ENCODE measurements around the gene OR2AK2. TPM values are rescaled to one million over a fixed set of nuclear protein-coding genes. Genes with fewer than 3 reads are reported as not detected.

OR2AK2 gene
- total RNA-seq, 1 experiment from 2014 or later: not detected

DNA sequence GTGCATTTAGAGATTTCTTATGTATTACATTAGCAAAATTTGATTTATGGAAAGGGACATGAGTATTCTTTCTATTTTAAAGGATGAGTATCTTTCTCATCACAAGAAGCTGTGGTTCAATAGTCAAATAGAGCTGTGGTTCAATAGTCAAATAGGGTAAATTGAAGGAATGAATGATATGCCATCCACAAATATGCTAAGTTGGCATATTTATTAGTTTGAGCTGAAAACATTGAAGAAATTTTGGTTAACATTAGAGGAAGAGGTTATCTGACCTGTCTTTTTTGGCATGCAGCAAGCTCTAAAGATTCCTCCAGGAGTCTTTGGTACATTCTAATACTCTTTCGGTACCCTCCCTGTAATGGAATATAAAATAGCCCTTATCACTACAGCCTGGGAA is 11.6 kb upstream of the OR2AK2 start:
- ChIA-PET CTCF (no interaction called here), RAD21 (ENCODE audit: low non-redundant PET in 1 of 2, low total read pairs in 2 of 2, uncharacterized antibody in 2 of 2, unreplicated experiment in 2 of 2) (no interaction called here), POLR2A (no interaction called here)
- Histone ChIP-seq H2AFZ (ENCODE audit: low read depth, low read length, poor library complexity, severe bottlenecking) (no peak overlapping the region), H3K9ac (ENCODE audit: low read length) (no peak overlapping the region), H3K36me3 (ENCODE audit: control insufficient read depth in 1 of 2, insufficient read depth in 2 of 2, low read length in 2 of 2) (no peaks in the 10 kb centered on the region), H3K4me1 (ENCODE audit: control insufficient read depth in 1 of 2, insufficient read depth in 2 of 2, low read length in 2 of 2) (no peaks in the 10 kb centered on the region), H3K4me3 (replicated peaks in 1 of 2; ENCODE audit: low read depth in 1 of 2, low read length in 2 of 2) (no peak overlapping the region), H3K27me3 (ENCODE audit: insufficient read depth, low read length) (no peaks in the 10 kb centered on the region), H3K9me2 (ENCODE audit: insufficient read depth) (no peaks in the 10 kb centered on the region), H4K20me1 (ENCODE audit: insufficient read depth) (no peaks in the 10 kb centered on the region), H3K9me3 (ENCODE audit: control insufficient read depth in 1 of 2, insufficient read depth in 1 of 2, low read depth in 1 of 2, low read length in 2 of 2) (peaks cover 7 to 13% of the 10 kb centered on the region in 2 experiments; a peak in 2 of 4 replicates), H3K4me2 (ENCODE audit: low read length) (no peak overlapping the region), H3K27ac (ENCODE audit: low read depth, low read length) (no peak overlapping the region), H3K79me2 (ENCODE audit: insufficient read depth, low read length) (no peaks in the 10 kb centered on the region)
- DNase-seq (ENCODE audit: low read depth, low spot score) (no peak), ATAC-seq (no peak)
- TF ChIP-seq TCF7L2 (IDR thresholded peaks at IDR 0.05; ENCODE audit: borderline replicate concordance, extremely low read depth, insufficient read depth, insufficient read length): no peak
- TF ChIP-seq, protein P1, sequence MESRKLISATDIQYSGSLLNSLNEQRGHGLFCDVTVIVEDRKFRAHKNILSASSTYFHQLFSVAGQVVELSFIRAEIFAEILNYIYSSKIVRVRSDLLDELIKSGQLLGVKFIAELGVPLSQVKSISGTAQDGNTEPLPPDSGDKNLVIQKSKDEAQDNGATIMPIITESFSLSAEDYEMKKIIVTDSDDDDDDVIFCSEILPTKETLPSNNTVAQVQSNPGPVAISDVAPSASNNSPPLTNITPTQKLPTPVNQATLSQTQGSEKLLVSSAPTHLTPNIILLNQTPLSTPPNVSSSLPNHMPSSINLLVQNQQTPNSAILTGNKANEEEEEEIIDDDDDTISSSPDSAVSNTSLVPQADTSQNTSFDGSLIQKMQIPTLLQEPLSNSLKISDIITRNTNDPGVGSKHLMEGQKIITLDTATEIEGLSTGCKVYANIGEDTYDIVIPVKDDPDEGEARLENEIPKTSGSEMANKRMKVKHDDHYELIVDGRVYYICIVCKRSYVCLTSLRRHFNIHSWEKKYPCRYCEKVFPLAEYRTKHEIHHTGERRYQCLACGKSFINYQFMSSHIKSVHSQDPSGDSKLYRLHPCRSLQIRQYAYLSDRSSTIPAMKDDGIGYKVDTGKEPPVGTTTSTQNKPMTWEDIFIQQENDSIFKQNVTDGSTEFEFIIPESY (IDR thresholded peaks at IDR 0.05; ENCODE audit: extremely low read depth, insufficient replicate concordance, low read length): no peak
- no peak for TF ChIP-seq EZH2phosphoT487 (IDR thresholded peaks at IDR 0.05; ENCODE audit: borderline replicate concordance)
- no peak for TF ChIP-seq ZFX (IDR thresholded peaks at IDR 0.05)
- no peak for TF ChIP-seq JUND (IDR thresholded peaks at IDR 0.05)
- no peak for TF ChIP-seq CBX3 (IDR thresholded peaks at IDR 0.05; ENCODE audit: low read depth)
- no peak for TF ChIP-seq POLR2AphosphoS5 (IDR thresholded peaks at IDR 0.05; ENCODE audit: low read depth, low read length)
- TF ChIP-seq EZH2 (IDR thresholded peaks at IDR 0.05): no peak
- no peak for TF ChIP-seq POLR2A (IDR thresholded peaks at IDR 0.05; ENCODE audit: borderline replicate concordance, extremely low read depth, insufficient read depth, insufficient read length)
- TF ChIP-seq, protein P2, sequence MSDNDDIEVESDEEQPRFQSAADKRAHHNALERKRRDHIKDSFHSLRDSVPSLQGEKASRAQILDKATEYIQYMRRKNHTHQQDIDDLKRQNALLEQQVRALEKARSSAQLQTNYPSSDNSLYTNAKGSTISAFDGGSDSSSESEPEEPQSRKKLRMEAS (IDR thresholded peaks at IDR 0.05): no peak
- TF ChIP-seq SRF (IDR thresholded peaks at IDR 0.05; ENCODE audit: low read depth): no peak
- no peak for TF ChIP-seq SIN3A (IDR thresholded peaks at IDR 0.05; ENCODE audit: low read depth)
- no peak for TF ChIP-seq ELF1 (IDR thresholded peaks at IDR 0.05; ENCODE audit: borderline replicate concordance, low read depth)
- no peak for TF ChIP-seq RAD21 (IDR thresholded peaks at IDR 0.05; ENCODE audit: low read depth)
- TF ChIP-seq, protein P3, sequence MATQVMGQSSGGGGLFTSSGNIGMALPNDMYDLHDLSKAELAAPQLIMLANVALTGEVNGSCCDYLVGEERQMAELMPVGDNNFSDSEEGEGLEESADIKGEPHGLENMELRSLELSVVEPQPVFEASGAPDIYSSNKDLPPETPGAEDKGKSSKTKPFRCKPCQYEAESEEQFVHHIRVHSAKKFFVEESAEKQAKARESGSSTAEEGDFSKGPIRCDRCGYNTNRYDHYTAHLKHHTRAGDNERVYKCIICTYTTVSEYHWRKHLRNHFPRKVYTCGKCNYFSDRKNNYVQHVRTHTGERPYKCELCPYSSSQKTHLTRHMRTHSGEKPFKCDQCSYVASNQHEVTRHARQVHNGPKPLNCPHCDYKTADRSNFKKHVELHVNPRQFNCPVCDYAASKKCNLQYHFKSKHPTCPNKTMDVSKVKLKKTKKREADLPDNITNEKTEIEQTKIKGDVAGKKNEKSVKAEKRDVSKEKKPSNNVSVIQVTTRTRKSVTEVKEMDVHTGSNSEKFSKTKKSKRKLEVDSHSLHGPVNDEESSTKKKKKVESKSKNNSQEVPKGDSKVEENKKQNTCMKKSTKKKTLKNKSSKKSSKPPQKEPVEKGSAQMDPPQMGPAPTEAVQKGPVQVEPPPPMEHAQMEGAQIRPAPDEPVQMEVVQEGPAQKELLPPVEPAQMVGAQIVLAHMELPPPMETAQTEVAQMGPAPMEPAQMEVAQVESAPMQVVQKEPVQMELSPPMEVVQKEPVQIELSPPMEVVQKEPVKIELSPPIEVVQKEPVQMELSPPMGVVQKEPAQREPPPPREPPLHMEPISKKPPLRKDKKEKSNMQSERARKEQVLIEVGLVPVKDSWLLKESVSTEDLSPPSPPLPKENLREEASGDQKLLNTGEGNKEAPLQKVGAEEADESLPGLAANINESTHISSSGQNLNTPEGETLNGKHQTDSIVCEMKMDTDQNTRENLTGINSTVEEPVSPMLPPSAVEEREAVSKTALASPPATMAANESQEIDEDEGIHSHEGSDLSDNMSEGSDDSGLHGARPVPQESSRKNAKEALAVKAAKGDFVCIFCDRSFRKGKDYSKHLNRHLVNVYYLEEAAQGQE (IDR thresholded peaks at IDR 0.05; ENCODE audit: low read depth): no peak
- TF ChIP-seq EGR1 (IDR thresholded peaks at IDR 0.05; ENCODE audit: low read depth): no peak
- no peak for TF ChIP-seq ZNF274 (IDR thresholded peaks at IDR 0.05; ENCODE audit: low read depth, low read length)
- no peak for TF ChIP-seq YY1 (IDR thresholded peaks at IDR 0.05; ENCODE audit: extremely low read depth, insufficient replicate concordance, low read depth, low read length)
- no peak for TF ChIP-seq CEBPB (IDR thresholded peaks at IDR 0.05; ENCODE audit: low read depth)
- no peak for TF ChIP-seq FOSL1 (IDR thresholded peaks at IDR 0.05; ENCODE audit: low read depth)
- intact Hi-C loops (cut with micrococcal nuclease): no loop called here
- BruUV-seq (replicated peaks): no TSS peak
